ENCODE data around the gene NSRP1. TPM values are rescaled to one million over a fixed set of nuclear protein-coding genes. Genes with fewer than 3 reads are reported as not detected.

NSRP1 gene
- total RNA-seq, 1 experiment from 2014 or later = 22.8 TPM

- TF ChIP-seq MAX (CRISPR knock-in tag; IDR thresholded peaks at IDR 0.05) (no peak), CBFB (CRISPR knock-in tag; IDR thresholded peaks at IDR 0.05; ENCODE audit: low read depth) (no peak), USF2 (CRISPR knock-in tag; IDR thresholded peaks at IDR 0.05) (no peak), PRDM15 (CRISPR knock-in tag; IDR thresholded peaks at IDR 0.05) (no peak), NR1H2 (CRISPR knock-in tag; IDR thresholded peaks at IDR 0.05) (no peak)
- TF ChIP-seq, protein P1, sequence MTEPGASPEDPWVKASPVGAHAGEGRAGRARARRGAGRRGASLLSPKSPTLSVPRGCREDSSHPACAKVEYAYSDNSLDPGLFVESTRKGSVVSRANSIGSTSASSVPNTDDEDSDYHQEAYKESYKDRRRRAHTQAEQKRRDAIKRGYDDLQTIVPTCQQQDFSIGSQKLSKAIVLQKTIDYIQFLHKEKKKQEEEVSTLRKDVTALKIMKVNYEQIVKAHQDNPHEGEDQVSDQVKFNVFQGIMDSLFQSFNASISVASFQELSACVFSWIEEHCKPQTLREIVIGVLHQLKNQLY (CRISPR knock-in tag; IDR thresholded peaks at IDR 0.05) = no peak
Measured at GRCh38 chr17:30170415-30170987, 53.9 kb downstream of the NSRP1 start (continued).

- no peak for ATAC-seq
- POLR2A ChIA-PET = no interaction called here
Measured at GRCh38 chr17:30172560-30172959, 55.9 kb downstream of the NSRP1 start.

DNA sequence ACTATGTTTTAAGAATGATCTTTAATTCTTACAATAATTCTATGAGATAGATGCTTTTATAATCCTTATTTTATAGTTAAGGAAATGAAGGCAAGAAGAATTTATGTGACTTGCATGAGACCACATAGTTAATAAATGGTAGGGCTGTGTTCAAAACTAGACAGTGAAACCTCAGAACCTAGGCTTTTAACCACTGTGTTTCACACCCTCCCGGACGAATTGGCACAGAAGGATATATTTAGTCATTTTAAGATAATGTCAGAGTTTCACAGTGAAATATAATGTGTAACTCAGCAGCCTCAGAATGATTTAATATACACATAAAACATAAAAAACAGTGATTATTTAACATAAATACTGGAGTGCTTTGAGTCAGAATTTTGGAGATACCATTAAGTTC lies 57.0 kb downstream of the NSRP1 start:
- Mint-ChIP-seq H3K27me3 (ENCODE audit: low read depth) (no peaks in the 10 kb centered on the region), H3K27ac (no peak overlapping the region), H3K4me3 (no peak overlapping the region), H3K4me1 (no peaks in the 10 kb centered on the region), H3K9me3 (no peaks in the 10 kb centered on the region), H3K36me3 (peaks cover 21% of the 10 kb centered on the region)
- TF ChIP-seq KAT7 (CRISPR knock-in tag; IDR thresholded peaks at IDR 0.05; ENCODE audit: borderline replicate concordance) = no peak
- no peak for TF ChIP-seq ZNF263 (CRISPR knock-in tag; IDR thresholded peaks at IDR 0.05; ENCODE audit: low read depth)
- no peak for TF ChIP-seq ZBTB21 (CRISPR knock-in tag; IDR thresholded peaks at IDR 0.05; ENCODE audit: borderline replicate concordance)
- ATAC-seq (no peak), DNase-seq (ENCODE audit: low spot score) (no peak)
- POLR2A ChIA-PET = no interaction called here
- CTCF ChIA-PET = no interaction called here

More at GRCh38 chr17:30172560-30172959, 55.9 kb downstream of the NSRP1 start:
- CTCF ChIA-PET = interaction anchor here (0.5 to 1.1 kb wide), 3 partner anchors 29 to 365 kb away, joined by 3 to 4 read pairs (median 3); no protein-coding TSS in a partner anchor
- DNase-seq (ENCODE audit: low spot score) = no peak
- TF ChIP-seq FOXK1 (CRISPR knock-in tag; IDR thresholded peaks at IDR 0.05) (no peak), EMX1 (CRISPR knock-in tag; IDR thresholded peaks at IDR 0.05) (no peak), ZNF396 (CRISPR knock-in tag; IDR thresholded peaks at IDR 0.05; ENCODE audit: borderline replicate concordance) (no peak), TCF7 (CRISPR knock-in tag; IDR thresholded peaks at IDR 0.05; ENCODE audit: low read depth) (no peak), SP1 (CRISPR knock-in tag; conservative IDR thresholded peaks at IDR 0.05) (no peak), USF2 (CRISPR knock-in tag; IDR thresholded peaks at IDR 0.05) (no peak), ZNF263 (CRISPR knock-in tag; IDR thresholded peaks at IDR 0.05; ENCODE audit: low read depth) (no peak), PRRX2 (CRISPR knock-in tag; IDR thresholded peaks at IDR 0.05) (no peak), ZNF138 (CRISPR knock-in tag; conservative IDR thresholded peaks at IDR 0.05) (no peak)
- TF ChIP-seq, protein P2, sequence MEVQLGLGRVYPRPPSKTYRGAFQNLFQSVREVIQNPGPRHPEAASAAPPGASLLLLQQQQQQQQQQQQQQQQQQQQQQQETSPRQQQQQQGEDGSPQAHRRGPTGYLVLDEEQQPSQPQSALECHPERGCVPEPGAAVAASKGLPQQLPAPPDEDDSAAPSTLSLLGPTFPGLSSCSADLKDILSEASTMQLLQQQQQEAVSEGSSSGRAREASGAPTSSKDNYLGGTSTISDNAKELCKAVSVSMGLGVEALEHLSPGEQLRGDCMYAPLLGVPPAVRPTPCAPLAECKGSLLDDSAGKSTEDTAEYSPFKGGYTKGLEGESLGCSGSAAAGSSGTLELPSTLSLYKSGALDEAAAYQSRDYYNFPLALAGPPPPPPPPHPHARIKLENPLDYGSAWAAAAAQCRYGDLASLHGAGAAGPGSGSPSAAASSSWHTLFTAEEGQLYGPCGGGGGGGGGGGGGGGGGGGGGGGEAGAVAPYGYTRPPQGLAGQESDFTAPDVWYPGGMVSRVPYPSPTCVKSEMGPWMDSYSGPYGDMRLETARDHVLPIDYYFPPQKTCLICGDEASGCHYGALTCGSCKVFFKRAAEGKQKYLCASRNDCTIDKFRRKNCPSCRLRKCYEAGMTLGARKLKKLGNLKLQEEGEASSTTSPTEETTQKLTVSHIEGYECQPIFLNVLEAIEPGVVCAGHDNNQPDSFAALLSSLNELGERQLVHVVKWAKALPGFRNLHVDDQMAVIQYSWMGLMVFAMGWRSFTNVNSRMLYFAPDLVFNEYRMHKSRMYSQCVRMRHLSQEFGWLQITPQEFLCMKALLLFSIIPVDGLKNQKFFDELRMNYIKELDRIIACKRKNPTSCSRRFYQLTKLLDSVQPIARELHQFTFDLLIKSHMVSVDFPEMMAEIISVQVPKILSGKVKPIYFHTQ (CRISPR knock-in tag; IDR thresholded peaks at IDR 0.05) = no peak
- H3K36me3 Mint-ChIP-seq = peaks cover 14% of the 10 kb centered on the region
- H3K4me1 Mint-ChIP-seq = no peaks in the 10 kb centered on the region
- H3K4me3 Mint-ChIP-seq = no peak overlapping the region
- H3K9me3 Mint-ChIP-seq = no peaks in the 10 kb centered on the region
- no peaks in the 10 kb centered on the region for H3K27me3 Mint-ChIP-seq (ENCODE audit: low read depth)
- H3K27ac Mint-ChIP-seq = no peak overlapping the region
